GM21367 (cell line): Measurements from ENCODE around the gene TIMM23B.
"Not testable (repeated sequence)": the region's sequence is repeated elsewhere in the genome, so short reads cannot be mapped to it uniquely, and the experiment has no call there.

Source experiments
- ATAC-seq: cut with Tn5 transposase; IDR thresholded peaks from one replicate; pipeline ENCODE4 v1.9.1; 2021; ENCODE audit not compliant: unreplicated experiment

The TIMM23B gene, protein sequence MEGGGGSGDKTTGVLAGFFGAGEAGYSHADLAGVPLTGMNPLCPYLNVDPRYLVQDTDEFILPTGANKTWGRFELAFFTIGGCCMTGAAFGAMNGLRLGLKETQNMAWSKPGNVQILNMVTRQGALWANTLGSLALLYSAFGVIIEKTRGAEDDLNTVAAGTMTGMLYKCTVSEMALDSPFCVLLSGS

DNA sequence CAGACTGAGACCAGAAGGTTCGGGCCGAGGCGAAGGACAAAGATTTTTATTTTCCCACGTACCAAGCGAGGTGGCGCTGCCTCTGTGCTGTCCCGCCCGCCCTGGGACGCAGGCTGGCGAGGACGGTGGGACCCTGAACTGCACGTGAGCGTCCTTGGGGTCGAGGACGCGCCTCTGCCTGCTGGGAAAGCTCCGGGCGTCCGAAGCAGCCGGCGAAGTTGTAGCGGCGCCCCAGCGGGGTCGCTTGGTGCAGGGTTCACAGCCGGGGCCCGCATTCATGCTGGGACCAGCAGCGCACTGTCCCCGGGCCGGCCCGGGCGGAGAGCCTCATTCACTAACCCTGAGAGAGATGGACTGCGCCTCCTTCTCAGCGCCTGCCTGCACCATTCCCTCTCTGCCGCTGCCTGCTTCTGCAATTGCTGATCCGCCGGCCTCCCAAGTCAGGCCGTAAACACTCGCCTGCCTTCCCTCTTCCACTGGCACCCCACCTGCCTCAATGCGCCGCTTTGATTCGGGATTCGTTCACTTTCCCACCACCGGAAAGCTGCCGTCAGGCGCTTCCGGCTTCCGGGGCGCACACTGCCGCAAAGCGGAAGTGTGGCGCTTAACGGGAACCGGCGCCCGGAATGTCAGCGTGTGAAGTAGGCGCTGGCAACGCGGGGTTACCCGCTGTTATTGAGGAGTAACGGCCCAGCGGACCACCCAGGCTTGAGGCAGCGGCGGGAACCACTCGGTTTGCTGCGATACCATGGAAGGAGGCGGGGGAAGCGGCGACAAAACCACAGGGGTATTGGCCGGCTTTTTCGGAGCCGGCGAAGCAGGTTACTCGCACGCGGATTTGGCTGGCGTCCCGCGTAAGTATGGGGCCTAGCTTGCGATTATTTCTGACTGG, at the start of gene TIMM23B, which contains the start of gene PARG:
Gene TIMM23B (plus strand): TSS at position 607 of the 892 bp plus-strand sequence. CDS start 142 bp downstream, at position 749.
Gene PARG (minus strand): TSS at position 581 of the 892 bp plus-strand sequence. CDS start 302 bp downstream, at position 279.
- ATAC-seq: peak; percentile 65

DNA sequence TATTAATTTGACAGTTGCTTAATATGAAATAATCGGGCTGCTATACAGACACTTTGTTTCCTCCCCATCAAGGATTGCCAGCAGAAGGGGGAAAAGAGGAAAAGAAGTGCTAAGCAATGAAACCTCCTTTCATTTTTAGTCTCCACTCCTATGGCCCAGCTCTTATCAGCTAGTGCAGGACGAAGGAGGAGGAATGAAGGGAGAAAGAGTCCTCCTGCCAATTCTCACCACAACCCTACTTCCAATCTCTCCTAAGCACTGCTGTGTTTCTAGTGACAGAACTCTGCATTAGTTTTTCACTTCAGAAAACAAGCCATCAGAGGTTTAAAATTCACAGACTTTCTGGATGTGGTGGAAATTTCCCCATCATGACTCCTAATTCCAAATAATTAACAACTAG, 41.9 kb upstream of the TIMM23B start:
- not testable (repeated sequence) for ATAC-seq

DNA sequence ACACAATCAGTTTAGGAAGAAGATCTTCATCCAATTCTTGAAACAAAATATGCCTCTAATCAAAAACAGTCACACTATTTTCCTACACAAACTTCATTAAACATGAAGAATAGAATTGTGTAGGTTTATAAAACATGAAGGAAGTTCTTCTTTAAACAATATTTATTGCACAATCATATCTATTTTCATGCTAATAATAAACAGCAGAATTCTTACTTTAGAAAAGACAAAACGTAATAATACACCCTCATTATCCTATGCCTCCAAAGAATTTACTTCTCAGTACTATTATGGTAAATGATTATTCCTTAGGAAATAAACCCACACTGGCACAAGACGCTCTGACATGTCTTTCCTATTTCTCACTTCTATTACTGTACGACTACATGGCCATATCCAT, 41.4 kb upstream of the TIMM23B start:
- not testable (repeated sequence) for ATAC-seq

DNA sequence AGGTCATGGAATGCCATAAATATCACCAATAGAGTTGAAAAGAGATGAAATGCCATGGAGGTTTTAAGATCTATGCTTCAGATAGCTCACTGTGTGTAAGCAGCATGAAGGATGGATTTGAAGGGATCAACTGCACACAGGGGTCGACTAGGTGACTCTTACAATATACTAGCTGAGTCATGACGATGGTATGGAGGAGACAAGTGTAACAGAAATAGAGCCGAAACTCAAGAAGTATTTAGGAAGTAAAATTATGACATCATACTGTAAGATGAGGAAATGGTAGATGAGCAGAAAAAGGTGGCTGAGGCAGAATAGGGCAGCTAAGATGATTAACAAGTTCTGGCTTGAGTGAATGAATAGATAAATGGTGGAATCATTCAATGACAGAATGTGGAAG, 38.0 kb upstream of the TIMM23B start:
- not testable (repeated sequence) for ATAC-seq

DNA sequence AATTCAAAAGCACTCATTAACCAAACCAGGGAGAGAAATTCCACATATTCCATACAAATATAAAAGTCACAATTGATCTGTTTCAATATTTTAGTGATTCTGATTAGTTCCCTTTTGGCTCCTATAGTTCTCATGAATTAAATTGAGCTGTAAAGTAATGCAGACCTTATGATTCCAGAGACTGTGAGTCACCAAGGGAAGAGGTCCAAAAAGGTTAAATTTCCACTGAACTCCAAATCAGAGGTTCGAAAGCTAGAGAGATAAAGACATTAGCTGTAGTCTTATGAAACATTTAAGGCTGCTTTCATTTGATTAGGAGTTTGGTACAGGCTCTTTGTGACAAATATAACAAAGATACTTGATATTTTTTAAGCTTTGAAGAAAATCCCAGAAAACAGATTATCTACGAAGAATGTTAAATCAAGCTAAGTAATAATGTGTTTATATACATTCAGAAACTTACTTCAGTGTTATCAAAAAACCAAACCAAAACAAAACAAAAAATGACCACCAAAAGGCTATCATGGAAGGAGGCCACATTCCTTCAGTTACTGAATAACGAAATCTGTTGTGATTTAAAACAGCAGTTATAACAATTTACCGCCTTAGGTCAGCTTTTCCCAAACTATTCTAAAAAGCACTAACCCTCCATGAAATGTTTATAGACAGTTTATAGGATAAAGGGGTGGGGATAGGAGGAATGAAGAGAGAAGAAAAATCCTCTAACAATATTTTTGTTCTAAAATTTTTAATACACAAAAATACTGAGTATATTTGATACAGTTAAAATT, 33.4 kb upstream of the TIMM23B start:
- not testable (repeated sequence) for ATAC-seq

DNA sequence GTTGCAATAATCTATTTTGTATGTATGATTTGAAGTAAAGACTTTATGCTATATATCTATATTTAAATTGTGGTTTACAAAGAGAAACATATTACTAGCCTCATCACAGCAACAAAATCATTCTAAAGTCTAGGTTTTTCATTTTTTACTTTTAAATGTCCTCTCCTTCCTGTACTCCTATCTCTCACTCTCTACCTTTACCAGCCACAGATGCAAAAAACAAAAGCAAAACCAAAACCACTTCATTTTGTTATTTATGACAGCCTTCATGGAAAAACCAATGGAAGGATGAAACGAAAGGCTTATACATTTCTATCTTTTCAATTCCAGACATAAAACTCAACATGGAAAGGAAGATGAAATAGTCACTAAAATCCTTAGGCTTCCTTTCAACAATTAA, 31.6 kb upstream of the TIMM23B start:
- ATAC-seq: not testable (repeated sequence)

DNA sequence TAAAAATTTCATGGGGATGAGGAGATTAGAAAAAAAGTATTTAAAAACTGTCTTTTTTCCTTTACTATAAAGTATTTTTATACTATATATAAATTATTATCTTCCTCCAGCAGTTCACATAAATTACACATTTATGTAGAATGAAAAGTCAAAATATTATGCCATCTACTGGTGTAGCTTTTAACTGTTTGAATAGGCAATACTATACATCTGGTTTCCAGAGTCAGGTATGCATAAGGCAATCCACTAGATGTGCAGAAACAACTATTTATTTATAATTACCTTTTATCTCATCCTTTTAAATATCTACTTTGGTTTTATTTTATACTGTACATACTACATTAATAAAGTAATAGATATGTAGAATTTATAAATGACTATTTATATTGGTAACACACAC, 25.4 kb upstream of the TIMM23B start:
- ATAC-seq: not testable (repeated sequence)

DNA sequence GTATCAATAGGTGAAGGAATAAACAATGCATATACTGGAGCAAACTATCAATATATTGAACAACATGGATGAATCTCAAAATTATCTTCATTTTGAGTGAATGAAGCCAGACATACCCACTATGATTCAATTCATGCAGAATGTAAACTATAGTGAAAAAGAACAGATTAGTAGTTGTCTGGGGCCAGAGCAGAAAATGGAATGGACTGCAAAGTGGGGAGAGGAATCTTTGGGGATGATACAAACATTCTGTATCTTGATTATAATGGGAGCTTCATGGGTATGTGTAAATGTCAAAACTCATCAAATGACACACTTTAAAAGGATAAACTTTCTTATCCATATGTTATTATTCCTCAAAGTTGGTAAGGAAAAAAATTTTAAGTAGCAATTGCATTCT, 23.9 kb upstream of the TIMM23B start:
- not testable (repeated sequence) for ATAC-seq

DNA sequence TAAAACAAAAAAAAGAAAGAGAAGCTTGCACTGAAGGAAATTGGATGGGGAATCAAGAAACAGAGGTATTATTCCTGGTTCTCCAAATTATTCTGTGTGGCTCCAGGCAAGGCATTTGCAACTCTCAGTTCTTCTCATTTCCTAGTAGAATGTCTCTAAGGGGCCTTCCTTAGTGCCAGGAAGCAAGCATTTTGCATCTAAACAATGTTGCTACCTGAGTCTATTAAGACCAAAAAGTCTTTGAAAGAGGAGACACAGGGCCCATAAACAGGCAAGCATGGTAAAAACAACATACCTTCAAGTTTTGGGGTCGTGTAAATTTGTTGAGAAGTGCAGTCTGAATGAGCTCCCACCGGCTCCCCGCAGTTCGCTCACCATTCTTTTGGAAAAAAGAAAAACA, 19.8 kb upstream of the TIMM23B start:
- ATAC-seq: not testable (repeated sequence)

DNA sequence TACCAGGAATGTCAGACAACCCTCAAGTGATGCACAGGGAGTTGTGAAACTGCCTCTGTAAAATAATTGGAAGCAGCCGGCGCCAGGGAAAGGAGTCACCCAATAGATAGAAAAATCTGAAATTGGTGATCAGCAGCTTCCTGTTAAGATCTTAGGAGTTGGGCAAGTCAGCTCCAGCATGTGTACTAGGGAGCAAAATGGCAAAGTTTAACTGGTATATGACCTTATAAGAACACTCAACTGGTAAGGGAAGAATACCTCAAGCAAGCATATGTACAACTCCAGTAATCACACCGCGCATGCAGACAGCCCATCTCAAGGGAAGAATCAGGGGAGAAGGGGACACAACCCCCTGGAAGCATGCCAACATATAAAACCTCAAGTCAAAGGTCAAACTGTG, 18.3 kb upstream of the TIMM23B start:
- ATAC-seq: not testable (repeated sequence)

DNA sequence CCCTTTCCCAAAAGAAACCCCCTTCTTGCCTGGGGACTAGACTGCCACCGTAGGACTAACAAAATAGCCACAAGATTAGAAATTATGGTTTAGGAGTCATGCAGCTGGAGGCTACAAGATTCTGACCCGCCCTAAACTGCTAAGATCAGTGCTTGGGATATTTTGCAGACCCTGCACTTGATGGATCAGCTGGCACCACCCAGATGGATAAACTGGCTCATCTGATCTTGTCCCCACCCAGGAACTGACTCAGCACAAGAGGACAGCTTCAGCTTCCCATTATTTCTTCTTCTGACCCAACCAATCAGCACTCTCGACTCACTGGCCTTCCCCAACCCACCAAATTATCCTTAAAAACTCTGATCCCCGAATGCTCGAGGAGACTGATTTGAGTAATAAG, 10.6 kb upstream of the TIMM23B start:
- not testable (repeated sequence) for ATAC-seq

DNA sequence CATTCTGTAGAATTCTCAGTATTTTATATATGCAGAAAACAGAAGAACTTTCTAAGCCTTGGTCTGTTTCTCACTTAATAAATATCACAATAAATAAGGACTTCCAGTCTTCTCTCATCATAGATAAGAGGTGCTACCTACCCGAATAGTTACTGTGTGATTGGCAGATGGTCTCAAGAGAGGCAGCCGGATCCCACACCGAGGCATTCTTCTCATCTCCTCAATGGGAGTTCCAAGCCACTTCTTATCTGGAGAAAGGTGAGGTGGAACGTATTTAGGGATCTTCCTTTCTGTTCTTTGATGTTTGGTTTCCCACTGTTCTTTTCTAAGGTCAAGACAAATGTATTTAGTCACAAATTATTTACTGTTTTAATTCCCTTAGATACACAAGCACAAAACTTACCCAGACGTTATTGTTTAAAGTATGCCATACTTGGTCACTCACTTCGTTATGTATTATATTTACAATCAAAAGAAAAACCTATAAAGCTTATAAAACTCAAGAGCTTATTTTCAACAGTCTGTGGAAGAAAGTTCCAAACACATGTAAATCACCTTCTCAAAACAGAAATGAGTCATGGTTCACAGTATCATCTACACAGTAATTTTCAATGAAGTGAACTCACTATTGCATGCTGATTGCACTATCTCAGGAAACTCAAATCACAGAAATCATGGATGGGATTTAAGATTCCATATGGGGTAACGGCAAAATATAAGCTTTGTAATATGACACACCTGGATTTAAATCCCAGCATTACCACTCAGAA, 9.7 kb upstream of the TIMM23B start:
- ATAC-seq: not testable (repeated sequence)

DNA sequence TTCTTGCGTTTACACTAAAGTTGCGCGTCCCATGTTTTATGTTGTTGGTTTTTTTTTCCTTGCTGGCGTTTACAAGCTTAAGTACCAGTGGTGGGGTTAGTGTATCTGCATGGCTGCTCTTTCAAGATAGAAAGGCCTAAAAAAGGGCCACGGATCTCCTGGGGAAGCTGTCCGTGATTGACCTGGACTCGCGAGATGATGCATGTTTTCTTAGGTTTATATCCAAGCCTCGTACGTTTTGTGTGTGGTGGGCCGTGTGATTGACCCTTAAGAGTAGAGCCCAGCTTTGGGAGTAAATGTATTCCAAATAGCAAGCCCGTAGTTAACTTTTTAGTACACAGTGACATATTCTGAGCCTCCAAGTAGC, 469 bp downstream of the TIMM23B start:
- not testable (repeated sequence) for ATAC-seq

DNA sequence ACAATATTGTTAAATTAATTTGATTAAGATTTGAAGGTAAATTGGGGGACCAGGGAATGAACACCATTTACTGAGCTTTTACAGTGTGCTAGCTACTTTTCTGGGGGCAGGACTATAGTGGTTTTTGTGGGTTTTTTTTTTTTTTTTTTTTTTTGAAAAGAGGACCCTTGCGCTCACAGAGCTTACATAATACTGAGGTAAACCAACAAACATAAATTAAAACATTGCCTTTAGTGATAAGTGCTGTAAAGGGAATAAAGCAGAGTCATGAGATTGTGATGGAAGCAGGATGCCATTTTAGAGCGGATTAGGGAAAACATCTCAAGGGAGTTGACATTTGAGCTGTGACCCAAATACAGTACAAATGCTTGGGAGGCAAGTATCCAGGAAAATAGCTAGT, 1.8 kb downstream of the TIMM23B start:
- ATAC-seq: not testable (repeated sequence)

DNA sequence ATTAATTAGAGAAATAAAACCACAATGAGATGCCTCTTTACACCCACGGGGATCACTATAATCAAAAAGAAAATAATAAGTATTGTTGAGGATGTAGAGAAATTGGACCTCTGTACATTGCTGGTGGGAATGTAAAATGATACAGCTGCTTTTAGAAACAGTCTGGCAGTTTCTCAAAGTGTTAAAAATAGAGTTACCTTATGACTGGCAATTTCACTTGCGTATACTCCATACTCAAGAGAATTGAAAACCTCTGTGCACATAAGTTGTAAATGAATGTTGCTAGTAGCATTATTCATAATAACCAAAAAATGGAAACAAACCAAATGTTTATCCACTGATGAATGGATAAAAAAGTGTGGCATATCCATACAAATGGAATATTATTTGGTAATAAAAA, 6.3 kb downstream of the TIMM23B start:
- ATAC-seq: peak; percentile 84

DNA sequence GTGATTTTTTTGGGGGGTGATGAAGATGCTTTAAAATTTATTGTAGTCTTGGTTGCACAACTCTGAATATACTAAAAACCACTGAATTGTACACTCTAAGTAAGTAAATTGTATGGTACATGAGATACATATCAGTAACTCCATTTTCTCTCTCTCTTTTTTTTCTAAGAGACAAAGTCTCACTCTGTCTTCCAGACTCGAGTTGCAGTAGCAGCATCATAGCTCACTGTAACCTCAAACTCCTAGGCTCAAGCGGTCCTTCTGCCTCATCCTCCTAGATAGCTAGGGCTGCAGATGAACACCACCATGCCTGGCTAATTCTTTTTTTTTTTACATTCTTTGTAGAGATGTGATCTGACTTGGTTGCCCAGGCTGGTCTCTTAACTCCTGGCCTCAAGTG, 6.9 kb downstream of the TIMM23B start:
- ATAC-seq: not testable (repeated sequence)

DNA sequence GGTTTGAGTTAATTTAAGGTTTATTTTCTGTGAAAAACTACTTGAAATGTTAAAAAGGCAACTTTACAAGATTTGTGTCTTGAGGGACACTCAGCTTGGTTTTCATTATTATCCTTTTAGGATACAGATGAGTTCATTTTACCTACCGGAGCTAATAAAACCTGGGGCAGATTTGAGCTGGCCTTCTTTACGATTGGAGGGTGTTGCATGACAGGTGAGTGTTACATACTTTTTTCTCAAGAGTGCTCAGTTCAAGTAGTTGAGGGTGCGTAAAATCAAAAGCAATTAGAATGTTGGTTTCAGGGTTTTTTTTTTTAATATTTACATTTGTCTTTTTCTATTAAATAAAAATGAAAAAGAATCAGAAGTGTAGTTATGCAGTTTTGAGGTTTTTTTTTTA, 10.2 kb downstream of the TIMM23B start:
- not testable (repeated sequence) for ATAC-seq

DNA sequence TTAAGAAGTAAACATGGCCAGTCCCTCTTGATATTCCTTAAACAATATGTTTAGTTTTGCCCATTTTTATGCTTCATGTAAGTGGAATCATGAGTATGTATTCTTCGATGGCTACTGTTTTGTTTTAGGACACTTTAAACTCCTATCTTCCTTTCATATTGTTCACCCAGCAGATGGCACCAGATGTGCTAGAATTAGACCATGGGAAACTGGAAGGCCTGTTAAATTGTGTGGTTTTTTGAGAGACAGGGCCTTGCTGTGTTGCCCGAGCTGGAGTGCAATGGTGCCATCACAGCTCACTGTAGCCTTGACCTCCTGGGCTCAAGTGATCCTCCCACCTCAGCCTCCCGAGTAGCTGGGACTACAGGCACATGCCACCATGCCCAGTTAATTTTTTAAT, 11.3 kb downstream of the TIMM23B start:
- ATAC-seq: not testable (repeated sequence)

DNA sequence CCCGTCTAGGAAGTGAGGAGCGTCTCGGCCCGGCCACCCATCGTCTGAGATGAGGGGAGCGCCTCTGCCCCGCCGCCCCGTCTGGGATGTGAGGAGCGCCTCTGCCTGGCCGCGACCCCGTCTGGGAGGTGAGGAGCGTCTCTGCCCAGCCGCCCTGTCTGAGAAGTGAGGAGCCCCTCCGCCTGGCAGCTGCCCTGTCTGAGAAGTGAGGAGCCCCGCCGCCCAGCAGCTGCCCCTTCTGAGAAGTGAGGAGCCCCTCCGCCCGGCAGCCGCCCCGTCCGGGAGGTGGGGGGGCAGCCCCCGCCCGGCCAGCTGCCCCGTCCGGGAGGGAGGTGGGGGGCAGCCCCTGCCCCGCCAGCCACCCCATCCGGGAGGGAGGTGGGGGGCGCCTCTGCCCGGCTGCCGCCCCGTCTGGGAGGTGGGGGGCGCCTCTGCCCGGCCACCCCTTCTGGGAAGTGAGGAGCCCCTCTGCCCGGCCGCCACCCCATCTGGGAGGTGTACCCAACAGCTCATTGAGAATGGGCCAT, 28.5 kb downstream of the TIMM23B start:
- ATAC-seq: not testable (repeated sequence)

DNA sequence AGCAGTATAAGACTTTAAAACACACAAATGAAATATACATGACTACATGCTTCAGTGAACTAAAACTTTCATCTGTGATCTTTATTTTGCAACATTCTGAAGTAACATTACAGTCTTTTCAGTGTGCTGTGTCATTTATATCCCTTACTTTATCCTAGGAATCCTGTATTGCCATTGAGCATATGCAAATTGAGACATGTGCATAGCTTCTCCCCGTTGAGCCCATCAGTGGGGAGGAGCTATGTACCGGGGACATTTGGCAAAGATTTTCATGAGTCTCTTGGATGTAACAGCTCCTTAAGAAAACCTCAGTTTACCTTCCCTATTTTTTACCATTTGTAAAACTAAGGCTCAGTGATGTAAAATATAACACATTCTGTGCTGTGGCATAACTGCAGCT, 29.6 kb downstream of the TIMM23B start:
- ATAC-seq: not testable (repeated sequence)
